HG03097 (cell line): ENCODE data around the gene COL25A1.
"Not testable (repeated sequence)": the region's sequence is repeated elsewhere in the genome, so short reads cannot be mapped to it uniquely, and the experiment has no call there.

ENCODE experiments used
- ATAC-seq: cut with Tn5 transposase; IDR thresholded peaks from one replicate; pipeline ENCODE4 v1.9.1; 2021; ENCODE audit not compliant: unreplicated experiment, low FRiP score

COL25A1 gene

DNA sequence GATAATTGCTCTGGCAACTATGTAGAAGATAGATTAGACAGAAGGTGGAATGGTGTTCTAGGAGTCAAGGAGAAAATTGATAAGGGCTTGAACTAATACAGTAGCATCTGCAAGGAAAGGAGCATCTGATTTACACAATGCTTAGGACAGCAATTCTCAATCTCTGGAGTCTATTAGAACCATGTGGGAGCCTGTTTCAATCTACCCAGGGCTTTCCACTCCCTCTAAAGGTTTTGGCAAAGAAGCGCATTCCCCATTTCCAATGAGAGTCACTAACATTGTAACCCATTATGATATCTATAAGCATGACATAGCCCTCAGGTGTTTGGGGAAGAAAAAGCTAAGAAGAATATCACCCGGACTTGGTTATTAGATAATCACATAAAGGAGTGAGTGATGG lies 168.2 kb downstream of the COL25A1 start:
- no peak for ATAC-seq

DNA sequence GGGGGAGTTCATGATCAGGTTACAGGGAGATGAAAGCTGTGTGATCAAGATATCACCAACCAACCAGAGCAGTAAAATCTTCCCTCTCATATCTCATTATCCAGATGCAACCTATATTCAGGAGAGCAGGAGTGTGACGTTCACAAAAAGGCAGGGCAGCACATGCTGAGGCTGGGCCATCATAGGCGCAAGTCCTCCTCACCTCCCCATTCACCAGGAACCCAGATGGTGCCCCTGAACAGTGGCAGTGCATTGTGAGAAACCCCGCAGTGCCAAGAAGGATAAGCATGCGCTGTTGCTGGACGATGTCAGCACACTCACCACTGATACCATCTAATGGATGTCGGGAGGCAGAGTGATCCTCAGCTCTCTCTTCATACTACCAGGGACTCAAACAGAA lies 170.9 kb downstream of the COL25A1 start:
- ATAC-seq, result no peak

DNA sequence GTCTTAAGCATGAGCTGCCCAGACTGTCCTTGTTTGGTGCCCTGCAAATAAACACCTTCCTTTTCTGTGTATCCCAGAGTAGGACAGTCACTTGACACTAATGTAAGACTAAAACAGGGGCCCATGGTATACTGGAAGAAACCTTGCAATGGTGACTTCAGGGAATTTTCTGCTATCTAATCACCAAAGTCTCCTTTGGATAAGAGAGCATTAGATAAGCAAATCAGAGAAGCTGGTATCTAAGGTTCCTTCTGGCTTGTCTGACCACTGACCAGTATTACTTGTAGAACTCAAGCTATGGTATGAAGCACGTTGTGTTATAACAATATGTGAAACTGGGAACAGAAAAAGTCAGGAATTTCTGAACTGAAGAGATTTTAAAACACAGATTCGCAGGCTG lies 173.9 kb downstream of the COL25A1 start:
- ATAC-seq, result no peak

DNA sequence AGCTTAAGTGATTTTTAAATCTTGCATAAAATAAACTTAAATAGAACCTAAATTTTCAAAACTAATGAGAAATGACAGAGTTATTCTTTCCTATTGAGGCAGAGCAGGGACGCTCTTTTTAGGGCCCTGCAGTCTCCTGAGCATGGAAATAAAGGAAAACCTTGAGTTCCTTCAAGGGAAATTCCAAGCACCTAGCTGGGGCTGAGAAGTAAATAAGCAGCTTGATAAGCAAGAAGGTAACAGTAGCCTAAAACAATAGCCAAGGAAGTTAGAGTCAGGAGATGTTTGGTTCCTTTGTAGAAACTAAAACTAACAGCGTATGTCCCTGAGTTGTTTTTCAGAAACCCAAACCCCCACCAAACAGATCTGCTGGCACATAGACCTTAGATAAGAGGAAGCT lies 174.6 kb downstream of the COL25A1 start:
- no peak for ATAC-seq

DNA sequence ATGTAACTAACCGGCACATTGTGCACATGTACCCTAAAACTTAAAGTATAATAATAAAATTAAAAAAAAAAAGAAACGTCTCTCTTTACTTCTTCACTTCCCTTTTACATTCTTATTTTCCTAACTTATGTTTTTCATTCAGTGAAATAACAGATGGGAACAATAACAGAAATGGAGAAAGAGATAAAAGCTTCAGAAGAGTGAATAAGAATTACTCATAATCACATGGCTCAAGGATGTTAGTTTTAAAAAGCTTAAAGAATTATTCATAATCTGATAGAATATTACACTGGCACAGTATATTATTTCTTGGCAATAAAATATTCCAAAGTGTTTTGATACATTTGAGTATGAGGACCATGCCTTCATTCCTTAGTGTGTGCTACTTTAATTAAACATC lies 175.6 kb downstream of the COL25A1 start:
- ATAC-seq, result no peak

DNA sequence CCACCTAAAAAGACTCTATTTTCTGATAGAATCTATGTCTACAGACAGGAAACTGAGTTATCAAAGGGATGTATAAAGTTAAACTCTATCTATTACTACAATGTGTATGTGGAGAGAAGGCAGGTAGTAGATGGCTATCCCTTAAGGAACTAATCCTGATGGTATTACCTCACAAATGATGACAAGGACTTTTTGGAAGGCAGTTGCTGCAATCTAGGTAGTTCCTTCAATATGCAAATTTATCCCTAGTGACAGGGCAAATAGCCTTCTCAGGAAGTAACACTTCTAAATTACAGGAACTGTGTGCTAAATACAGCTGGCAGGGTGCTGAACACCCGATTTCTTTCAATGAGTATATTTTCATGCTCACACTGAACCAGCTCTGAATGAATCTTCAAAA lies 177.4 kb downstream of the COL25A1 start:
- ATAC-seq, result no peak

DNA sequence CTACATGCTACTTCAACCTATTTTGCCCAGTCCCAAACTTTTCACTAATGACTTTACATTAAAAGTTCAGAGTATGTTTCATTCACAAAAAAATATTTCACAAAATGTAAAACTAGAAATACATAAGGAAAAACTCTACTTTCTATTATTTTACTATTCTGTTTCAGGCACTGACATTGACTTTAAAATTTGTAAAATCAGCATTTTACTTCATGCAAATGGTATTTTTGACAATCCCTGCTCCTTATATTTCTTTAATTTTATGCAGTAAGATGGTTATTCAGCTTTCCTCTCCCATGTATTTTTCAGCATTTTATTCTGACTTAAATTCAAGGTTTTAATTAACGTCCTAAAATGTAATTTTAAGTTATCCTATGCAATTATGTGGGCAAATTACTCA lies 178.5 kb downstream of the COL25A1 start:
- no peak for ATAC-seq

DNA sequence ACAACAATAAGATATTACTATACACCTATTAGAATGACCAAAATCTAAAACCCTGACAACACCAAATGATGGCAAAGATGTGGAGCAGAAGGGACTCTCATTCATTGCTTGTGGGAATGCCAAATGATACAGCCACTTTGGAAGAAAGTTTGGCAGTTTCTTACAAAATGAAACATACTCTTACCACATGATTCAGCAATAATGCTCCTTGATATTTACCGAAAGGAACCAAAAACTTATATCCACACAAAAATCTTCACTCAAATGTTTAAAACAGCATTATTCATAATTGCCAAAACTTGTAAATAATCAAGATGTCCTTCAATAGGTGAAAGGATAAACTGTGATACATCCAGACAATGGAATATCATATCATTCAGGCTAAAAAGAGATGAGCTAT lies 180.9 kb downstream of the COL25A1 start:
- no peak for ATAC-seq

DNA sequence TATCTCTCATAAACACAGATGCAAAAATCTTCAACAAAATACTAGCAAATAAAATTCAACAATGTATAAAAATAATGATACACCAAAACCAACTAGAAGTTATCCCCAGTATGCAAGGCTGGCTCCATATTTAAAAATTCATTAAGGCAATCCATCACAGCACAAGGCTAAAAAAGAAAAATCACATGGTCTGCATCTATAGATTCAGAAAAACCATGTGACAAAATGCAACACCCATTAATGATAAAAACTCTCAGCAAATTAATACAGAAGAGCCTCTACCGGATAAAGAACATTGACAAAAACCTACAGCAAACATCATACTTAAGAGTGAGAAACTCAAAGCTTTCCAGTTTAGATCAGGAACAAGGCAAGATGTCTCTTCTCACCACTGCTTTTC lies 182.6 kb downstream of the COL25A1 start:
- no peak for ATAC-seq

DNA sequence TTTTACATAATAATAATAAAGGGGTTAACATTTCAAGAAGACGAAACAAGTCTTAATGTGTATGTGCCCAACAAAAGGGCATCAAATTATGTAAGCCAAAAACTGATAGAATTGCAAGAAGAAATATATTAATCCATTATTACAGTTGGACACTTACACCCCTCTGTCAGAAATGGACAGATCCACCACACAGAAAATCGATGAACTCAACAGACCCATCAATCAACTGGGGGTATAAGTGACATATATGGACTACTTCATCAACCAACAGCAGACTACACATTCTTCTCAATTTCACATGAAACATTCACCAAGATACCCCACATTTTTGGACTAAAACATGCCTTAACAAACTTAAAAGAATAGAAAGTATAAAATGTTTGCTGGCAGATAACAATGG lies 183.8 kb downstream of the COL25A1 start:
- no peak for ATAC-seq

DNA sequence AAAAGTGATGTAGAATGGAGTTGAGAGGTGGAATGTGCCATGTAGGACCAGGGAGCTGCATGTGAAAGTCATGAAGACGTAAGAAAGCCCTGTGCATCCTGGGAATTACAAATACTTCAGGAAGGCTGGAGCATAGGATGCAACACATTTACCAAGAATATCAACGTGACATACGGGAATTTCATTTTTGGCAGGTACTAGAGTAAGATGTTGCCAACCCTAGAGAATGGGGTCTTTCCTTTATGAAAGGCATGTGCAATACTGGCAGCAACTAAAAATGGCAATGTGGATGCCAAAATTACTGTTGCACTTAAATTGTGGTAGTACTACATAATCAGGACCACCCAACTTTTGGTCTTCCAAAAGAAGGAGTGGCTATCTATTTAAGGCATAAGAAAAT lies 188.0 kb downstream of the COL25A1 start:
- ATAC-seq, result no peak

DNA sequence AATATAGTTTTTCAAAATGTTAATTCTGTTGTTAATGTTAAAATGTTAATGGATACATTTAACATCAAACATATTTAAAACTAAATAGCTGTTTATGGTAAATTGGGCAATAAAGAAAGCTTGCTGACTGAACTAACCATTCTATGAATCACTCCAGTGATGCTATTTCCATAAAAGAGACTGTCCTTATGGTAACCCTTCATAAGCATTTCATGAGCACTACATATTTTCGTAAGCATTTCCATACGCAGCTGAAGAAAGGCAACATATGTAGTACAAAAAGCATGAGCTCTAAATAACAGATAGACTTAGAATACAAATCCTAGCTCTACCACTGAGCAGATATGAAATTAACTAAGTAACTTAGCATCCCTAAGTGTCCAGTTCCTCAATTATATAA lies 188.9 kb downstream of the COL25A1 start:
- ATAC-seq, result no peak

DNA sequence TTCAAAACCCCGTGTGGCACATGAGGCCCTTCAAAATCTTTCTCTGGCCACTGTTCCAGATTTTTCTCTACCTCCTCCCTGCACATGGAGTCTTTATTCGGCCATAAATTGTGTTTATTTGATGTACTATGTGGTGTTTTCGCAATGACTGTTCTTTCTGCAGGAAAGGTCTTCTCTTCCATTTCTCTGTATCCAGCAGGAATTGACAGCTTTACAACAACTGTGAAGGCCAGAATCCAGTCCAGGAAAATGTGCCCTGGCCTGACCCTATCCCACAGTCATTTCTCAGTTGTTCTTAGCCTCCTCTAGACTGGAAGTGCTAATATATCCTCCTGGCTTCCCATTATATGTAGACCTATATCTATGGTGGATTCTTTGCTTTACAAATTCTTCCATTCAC lies 191.4 kb downstream of the COL25A1 start:
- no peak for ATAC-seq

DNA sequence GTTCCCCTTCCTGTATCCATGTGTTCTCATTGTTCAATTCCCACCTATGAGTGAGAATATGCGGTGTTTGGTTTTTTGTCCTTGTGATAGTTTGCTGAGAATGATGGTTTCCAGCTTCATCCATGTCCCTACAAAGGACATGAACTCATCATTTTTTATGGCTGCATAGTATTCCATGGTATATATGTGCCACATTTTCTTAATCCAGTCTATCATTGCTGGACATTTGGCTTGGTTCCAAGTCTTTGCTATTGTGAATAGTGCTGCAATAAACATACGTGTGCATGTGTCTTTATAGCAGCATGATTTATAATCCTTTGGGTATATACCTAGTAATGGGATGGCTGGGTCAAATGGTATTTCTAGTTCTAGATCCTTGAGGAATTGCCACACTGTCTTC lies 194.2 kb downstream of the COL25A1 start:
- ATAC-seq, result not testable (repeated sequence)

DNA sequence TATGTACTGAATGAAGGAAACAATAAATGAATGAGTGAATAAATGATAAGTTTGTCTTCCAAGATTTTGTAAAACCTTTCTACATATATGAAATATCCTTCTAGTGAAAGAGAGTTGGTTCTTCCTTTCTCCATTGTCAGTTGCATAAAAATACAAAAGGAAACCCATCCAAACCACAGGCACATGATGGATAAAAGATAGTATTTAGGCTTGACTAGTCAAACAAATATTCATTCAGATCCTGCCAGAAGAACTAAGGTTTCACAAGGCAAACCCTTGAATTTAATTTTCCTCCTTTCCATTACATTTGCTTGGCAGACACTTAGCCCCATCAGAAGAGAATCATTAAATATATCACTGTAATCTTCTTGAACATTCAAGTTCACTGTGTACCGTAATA lies 208.4 kb downstream of the COL25A1 start:
- no peak for ATAC-seq

DNA sequence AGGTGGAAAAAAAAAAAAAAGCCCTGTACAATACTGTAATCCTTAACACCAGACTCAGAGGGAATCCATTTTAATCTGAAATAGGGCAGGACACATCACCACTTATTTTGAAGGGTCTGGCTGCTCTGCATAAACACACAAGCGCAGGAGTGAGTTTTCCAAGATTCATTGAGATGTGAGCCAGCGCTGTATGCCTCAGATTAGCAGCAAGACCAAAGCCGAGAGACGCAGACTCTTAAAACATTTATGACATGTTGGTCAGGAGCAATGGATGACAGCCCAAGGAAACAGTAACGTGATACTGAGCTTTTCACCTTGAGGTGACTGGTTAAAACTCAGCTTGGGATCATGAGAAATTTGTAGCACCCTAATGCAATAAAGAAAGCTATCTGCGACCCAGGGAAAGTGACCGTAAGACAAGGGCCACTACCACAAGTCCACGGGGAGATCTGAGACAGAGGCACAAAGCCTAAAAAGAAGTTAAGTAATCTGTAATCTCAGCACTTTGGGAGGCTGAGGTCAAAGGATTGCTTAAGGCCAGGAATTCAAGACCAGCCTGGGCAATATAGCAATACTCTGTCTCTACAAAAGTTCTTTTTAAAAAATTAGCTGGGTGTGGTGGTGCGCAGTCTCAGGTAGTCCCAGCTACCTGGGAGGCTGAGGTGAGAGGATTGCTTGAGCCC lies 210.6 kb downstream of the COL25A1 start:
- ATAC-seq, result no peak

DNA sequence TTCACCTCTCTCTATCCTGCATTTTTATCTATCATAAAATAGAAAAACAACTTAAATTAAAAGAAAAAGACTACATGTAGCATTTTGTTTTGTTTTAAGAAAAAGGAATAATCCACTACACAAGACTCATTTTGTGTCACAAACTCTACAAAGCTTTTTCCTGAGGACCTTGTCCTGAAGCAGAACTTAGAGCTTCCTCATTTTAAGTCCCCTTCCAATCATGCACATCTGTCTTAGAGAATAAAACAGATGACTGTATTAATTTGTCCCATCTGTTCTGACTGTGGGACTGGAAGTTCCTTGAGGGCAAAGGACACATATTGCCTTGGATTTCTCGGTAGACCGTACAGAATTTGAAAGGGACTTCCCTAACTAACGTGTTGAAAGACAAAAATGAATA lies 218.5 kb downstream of the COL25A1 start:
- ATAC-seq, result no peak

DNA sequence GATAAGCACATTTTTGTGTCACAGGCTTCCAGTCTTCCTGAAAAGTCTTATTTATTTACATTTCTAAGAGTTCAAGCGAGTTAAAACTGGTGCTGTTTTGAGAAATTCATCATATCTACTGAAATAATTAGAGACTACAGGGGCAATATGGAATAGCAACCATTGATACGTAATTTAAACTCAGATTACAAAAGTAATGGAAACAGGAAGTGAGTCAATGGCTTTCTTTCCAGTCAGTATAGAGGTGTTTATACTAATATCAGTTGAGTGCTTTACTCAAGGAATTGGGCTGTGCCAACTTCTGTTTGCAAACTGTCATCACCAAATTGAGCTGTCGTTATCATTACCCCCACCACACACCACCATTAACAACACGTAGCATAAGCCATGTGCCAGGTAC lies 222.7 kb downstream of the COL25A1 start:
- no peak for ATAC-seq

DNA sequence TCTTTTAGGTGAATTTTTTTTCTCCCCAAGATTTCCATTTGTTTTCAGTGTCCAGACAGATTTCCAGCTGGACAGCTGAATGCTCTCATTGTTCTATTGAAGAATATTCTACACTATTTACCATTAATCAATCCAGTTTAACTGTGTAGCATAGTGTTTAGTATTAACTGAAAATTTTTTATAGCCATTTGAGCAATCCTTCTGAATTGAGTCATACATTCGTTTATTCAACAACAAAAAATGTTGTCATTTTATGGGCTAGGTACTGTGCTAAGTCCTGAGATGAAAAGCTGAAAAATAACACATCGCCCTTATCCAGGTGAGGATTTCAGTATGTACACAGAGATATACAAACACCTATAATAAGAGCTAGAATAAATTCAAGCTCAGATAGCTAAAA lies 223.3 kb downstream of the COL25A1 start:
- no peak for ATAC-seq

DNA sequence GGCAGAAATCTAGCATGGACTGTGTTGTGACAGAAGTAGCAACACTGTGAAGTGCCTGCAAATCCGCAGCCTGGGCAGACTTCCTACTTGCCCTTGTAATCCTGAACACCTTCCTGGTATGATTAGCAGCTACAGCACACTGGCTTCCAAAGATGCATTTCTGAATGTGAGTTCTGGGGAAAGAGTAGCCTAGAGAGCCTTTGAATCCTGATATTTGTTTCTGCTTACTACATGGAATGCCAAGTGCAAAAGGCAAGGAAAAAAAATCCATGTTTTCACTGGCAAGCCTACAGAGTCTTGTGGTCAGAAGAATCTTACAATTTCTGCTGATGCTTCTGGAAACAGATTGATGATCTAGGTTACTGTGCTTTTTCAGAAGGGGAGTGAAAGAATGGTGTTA lies 223.7 kb downstream of the COL25A1 start:
- ATAC-seq, result no peak

DNA sequence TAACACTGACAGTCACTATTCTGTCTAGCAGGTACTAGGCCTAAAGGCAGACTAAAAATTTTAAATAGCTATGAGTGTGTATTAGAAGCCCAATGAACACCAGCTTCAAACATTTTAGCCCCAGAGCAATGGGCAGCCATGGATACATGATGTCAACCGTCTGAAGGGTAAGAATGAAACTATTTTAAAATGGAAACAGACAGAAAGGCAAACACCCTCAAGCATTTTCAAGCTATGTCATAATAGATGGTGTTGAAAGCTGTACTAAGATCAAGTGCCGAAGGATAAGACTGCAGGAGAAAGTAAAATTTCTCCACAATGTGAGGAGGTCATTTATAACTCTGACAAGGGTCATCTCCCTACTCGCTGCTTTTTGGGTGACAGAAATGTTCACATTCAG lies 225.0 kb downstream of the COL25A1 start:
- ATAC-seq, result no peak

DNA sequence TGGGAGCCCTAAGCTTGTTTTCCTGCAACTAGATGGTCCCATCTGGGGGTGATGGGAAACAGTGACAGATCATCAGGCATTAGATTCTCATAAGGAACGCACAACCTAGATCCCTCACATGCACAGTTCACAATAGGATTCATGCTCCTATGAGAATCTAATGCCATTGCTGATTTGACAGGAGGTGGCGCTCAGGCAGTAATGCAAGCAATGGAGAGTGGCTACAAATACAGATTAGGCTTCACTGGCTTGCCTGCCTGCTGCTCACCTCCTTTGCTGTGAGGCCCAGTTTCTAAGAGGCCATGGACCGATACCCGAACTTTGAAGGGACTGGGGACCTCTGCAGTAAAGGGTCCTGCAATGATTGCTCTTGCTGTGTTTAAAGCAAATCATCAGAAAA lies 225.7 kb downstream of the COL25A1 start:
- not testable (repeated sequence) for ATAC-seq

DNA sequence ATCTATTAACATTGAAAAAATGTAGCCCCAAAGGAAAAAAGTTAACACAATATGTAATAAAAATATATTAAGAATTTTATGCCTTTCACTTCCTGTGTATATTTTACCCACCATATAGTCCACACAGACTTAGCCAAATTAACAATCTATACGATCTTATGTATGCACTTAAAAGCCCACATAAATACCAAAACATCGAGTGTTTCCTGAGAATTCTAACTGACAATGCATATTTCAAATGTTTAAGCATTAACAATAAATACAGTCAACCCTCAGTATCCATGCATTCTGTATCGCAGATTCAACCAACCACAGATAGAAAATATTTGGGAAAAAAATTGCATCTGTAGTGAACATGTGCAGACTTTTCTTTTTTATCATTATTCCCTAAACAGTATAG lies 226.8 kb downstream of the COL25A1 start:
- ATAC-seq, result no peak
